Measurements from ENCODE around the gene HMOX2. TPM values are rescaled to one million over a fixed set of nuclear protein-coding genes. Genes with fewer than 3 reads are reported as not detected.

Gene HMOX2
- total RNA-seq, 1 experiment from 2014 or later = 36.7 TPM

DNA sequence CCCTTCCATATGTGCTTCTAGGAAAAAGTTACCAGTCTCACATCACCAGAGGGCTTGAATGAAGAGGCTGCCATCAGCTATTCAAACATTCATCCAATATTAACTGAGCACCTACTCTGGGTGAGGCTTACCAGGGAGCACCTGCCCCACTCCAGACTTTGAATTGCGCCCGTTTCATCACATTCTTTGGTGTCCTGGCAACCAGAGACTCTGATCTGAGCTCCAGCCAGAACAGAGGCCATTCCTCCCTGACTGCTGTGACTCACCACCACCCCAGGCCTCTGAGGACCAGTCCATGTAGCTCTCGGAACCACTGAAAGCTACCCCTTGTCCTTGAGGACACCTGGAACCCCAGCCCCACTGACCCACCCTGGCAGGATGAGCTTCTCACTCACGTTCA, 79.9 kb downstream of the HMOX2 start, which contains the start of gene C16orf96:
Gene C16orf96, plus strand, starts transcription at position 229 of the 400 bp plus-strand sequence. Its CDS starts 150 bp downstream, at position 379.
- no peaks in the 10 kb centered on the region for H3K4me1 Mint-ChIP-seq (ENCODE audit: low read depth, unreplicated experiment)
- Histone ChIP-seq H3K4me1 (no peaks in the 10 kb centered on the region), H3K9me3 (no peaks in the 10 kb centered on the region), H3K4me3 (ENCODE audit: low read depth, low read length) (no peak within 1 kb of the TSS), H3K27me3 (replicated peaks; ENCODE audit: control insufficient read depth, insufficient read depth, low read length) (no peaks in the 10 kb centered on the region), H3K36me3 (ENCODE audit: control insufficient read depth, insufficient read depth, low read length) (no peaks in the 10 kb centered on the region)
- H3K27me3 Mint-ChIP-seq (ENCODE audit: insufficient read depth, unreplicated experiment) = no peaks in the 10 kb centered on the region
- no TSS peak for BruUV-seq (replicated peaks)
- TF ChIP-seq, protein P1, sequence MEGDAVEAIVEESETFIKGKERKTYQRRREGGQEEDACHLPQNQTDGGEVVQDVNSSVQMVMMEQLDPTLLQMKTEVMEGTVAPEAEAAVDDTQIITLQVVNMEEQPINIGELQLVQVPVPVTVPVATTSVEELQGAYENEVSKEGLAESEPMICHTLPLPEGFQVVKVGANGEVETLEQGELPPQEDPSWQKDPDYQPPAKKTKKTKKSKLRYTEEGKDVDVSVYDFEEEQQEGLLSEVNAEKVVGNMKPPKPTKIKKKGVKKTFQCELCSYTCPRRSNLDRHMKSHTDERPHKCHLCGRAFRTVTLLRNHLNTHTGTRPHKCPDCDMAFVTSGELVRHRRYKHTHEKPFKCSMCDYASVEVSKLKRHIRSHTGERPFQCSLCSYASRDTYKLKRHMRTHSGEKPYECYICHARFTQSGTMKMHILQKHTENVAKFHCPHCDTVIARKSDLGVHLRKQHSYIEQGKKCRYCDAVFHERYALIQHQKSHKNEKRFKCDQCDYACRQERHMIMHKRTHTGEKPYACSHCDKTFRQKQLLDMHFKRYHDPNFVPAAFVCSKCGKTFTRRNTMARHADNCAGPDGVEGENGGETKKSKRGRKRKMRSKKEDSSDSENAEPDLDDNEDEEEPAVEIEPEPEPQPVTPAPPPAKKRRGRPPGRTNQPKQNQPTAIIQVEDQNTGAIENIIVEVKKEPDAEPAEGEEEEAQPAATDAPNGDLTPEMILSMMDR (IDR thresholded peaks at IDR 0.05; ENCODE audit: insufficient read depth in 1 of 2, low read depth in 1 of 2, low read length in 1 of 2, severe bottlenecking in 1 of 2, unreplicated experiment in 1 of 2) = no peak
- no peak for DNase-seq
- POLR2A ChIA-PET = no interaction called here
- no peak within 1 kb of the TSS for H3K27ac Mint-ChIP-seq (ENCODE audit: unreplicated experiment)
- no peaks in the 10 kb centered on the region for H3K9me3 Mint-ChIP-seq (ENCODE audit: unreplicated experiment)
- intact Hi-C loops (cut with micrococcal nuclease; ENCODE audit: unreplicated experiment) = no loop called here
- CTCF ChIA-PET = no interaction called here
- H3K4me3 Mint-ChIP-seq (ENCODE audit: unreplicated experiment) = no peak within 1 kb of the TSS
- no peaks in the 10 kb centered on the region for H3K36me3 Mint-ChIP-seq (ENCODE audit: insufficient read depth, unreplicated experiment)

DNA sequence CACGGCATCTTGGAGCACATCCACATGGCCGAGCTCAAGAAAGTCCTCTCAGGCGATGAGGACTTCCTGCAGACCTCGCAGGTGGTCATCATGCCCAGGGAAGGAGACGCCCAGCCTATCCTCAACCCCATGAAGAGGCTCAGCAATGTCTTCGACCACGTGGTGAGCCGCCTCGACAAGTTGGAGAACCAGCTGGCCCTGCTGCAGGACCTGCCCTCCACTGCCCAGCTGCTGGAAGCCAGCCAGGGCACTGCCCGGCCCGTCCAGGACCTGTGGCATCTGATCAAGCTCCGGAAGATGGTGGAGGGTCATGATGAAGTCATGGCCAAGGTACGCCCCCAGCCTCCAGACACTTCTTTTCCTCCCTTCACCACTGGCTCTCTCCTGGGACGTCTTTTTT, 80.4 kb downstream of the HMOX2 start:
- no peak overlapping the region for H3K27ac Mint-ChIP-seq (ENCODE audit: unreplicated experiment)
- BruUV-seq (replicated peaks) = no TSS peak
- intact Hi-C loops (cut with micrococcal nuclease; ENCODE audit: unreplicated experiment) = no loop called here
- POLR2A ChIA-PET = no interaction called here
- H3K36me3 Mint-ChIP-seq (ENCODE audit: insufficient read depth, unreplicated experiment) = no peaks in the 10 kb centered on the region
- TF ChIP-seq, protein P1 (IDR thresholded peaks at IDR 0.05; ENCODE audit: insufficient read depth in 1 of 2, low read depth in 1 of 2, low read length in 1 of 2, severe bottlenecking in 1 of 2, unreplicated experiment in 1 of 2) = no peak
- Histone ChIP-seq H3K27me3 (replicated peaks; ENCODE audit: control insufficient read depth, insufficient read depth, low read length) (no peaks in the 10 kb centered on the region), H3K9me3 (no peaks in the 10 kb centered on the region), H3K4me1 (no peaks in the 10 kb centered on the region), H3K4me3 (ENCODE audit: low read depth, low read length) (no peak overlapping the region), H3K36me3 (ENCODE audit: control insufficient read depth, insufficient read depth, low read length) (no peaks in the 10 kb centered on the region)
- H3K9me3 Mint-ChIP-seq (ENCODE audit: unreplicated experiment) = no peaks in the 10 kb centered on the region
- H3K27me3 Mint-ChIP-seq (ENCODE audit: insufficient read depth, unreplicated experiment) = no peaks in the 10 kb centered on the region
- no peak for DNase-seq
- CTCF ChIA-PET = no interaction called here
- no peak overlapping the region for H3K4me3 Mint-ChIP-seq (ENCODE audit: unreplicated experiment)
- no peaks in the 10 kb centered on the region for H3K4me1 Mint-ChIP-seq (ENCODE audit: low read depth, unreplicated experiment)

DNA sequence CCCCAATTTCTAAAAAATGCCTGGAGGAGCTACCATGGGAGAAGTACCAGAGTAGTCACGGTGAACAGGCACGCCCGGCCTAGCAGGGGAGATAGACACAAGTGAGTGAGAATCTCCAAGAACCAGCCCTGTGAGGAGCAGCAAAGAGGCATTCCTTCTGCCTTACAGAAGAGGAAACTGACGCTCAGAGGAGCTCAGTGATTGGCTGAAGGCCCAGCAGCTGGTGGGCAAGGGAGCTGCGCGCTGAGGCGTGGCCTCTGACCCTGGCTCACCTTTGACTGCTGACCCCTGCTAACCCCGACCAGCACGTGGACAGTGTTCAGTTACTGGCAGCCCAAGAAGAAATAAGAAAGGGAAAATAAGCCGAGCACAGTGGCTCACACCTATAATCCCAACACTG, 81.8 kb downstream of the HMOX2 start:
- no TSS peak for BruUV-seq (replicated peaks)
- ChIA-PET CTCF (interaction anchor here (0.6 kb wide), 1 partner anchor 334 kb away, joined by 3 read pairs; no protein-coding TSS in a partner anchor), POLR2A (no interaction called here)
- Histone ChIP-seq H3K27me3 (replicated peaks; ENCODE audit: control insufficient read depth, insufficient read depth, low read length) (no peaks in the 10 kb centered on the region), H3K4me3 (ENCODE audit: low read depth, low read length) (no peak overlapping the region), H3K4me1 (no peaks in the 10 kb centered on the region), H3K36me3 (ENCODE audit: control insufficient read depth, insufficient read depth, low read length) (no peaks in the 10 kb centered on the region), H3K9me3 (no peaks in the 10 kb centered on the region)
- Mint-ChIP-seq H3K9me3 (ENCODE audit: unreplicated experiment) (no peaks in the 10 kb centered on the region), H3K27ac (ENCODE audit: unreplicated experiment) (no peak overlapping the region), H3K27me3 (ENCODE audit: insufficient read depth, unreplicated experiment) (no peaks in the 10 kb centered on the region), H3K4me1 (ENCODE audit: low read depth, unreplicated experiment) (no peaks in the 10 kb centered on the region), H3K36me3 (ENCODE audit: insufficient read depth, unreplicated experiment) (no peaks in the 10 kb centered on the region), H3K4me3 (ENCODE audit: unreplicated experiment) (no peak overlapping the region)
- TF ChIP-seq, protein P1 (IDR thresholded peaks at IDR 0.05; ENCODE audit: insufficient read depth in 1 of 2, low read depth in 1 of 2, low read length in 1 of 2, severe bottlenecking in 1 of 2, unreplicated experiment in 1 of 2) = no peak
- intact Hi-C loops (cut with micrococcal nuclease; ENCODE audit: unreplicated experiment) = no loop called here
- no peak for DNase-seq

Other genes with a start within 250 kb of the HMOX2 start
- not detected in 2 replicates for gene SRL, start 234.3 kb upstream of the HMOX2 start, total RNA-seq (2022)
- gene TFAP4, start 203.4 kb upstream of the HMOX2 start, total RNA-seq (2022) = 22.6 and 24.6 TPM in 2 replicates
- gene GLIS2, start 160.3 kb upstream of the HMOX2 start, total RNA-seq (2022) = 12.3 and 13.1 TPM in 2 replicates
- gene PAM16, start 125.1 kb upstream of the HMOX2 start, total RNA-seq (2022) = 74.1 and 76.5 TPM in 2 replicates
- 2.7 and 2.8 TPM in 2 replicates for gene VASN, start 104.5 kb upstream of the HMOX2 start, total RNA-seq (2022)
- 23.1 and 33.4 TPM in 2 replicates for gene CORO7, start 59.8 kb upstream of the HMOX2 start, total RNA-seq (2022)
- 77.1 and 79.6 TPM in 2 replicates for gene DNAJA3, start 50.5 kb upstream of the HMOX2 start, total RNA-seq (2022)
- gene NMRAL1, start 1.8 kb upstream of the HMOX2 start, total RNA-seq (2022) = 68.3 and 71.1 TPM in 2 replicates
- 45.0 and 51.7 TPM in 2 replicates for gene CDIP1, start 62.4 kb downstream of the HMOX2 start, total RNA-seq (2022)
- 0.11 and 0.19 TPM in 2 replicates for gene C16orf96, start 79.9 kb downstream of the HMOX2 start, total RNA-seq (2022)
- 32.4 and 36.2 TPM in 2 replicates for gene UBALD1, start 138.5 kb downstream of the HMOX2 start, total RNA-seq (2022)
- gene MGRN1, start 148.4 kb downstream of the HMOX2 start, total RNA-seq (2022) = 67.1 and 72.3 TPM in 2 replicates
- 27.9 and 31.3 TPM in 2 replicates for gene NUDT16L1, start 217.2 kb downstream of the HMOX2 start, total RNA-seq (2022)

Data from Caco-2 (cell line).